ENCODE results near the gene AGBL3. TPM values are rescaled to one million over a fixed set of nuclear protein-coding genes. Genes with fewer than 3 reads are reported as not detected.

AGBL3 gene
- total RNA-seq, 2 donors from 2014 or later = 2.2 to 2.8 TPM

GRCh38 chr7:135151132-135151531 lies 164.8 kb downstream of the AGBL3 start:
- peak overlapping the region; percentile 85 to 99 for H3K27ac Mint-ChIP-seq
- H3K36me3 Mint-ChIP-seq = peaks cover 38% of the 10 kb centered on the region
- no peaks in the 10 kb centered on the region for H3K27me3 Mint-ChIP-seq
- no peak for ATAC-seq
- H3K4me3 Mint-ChIP-seq = peak overlapping the region; percentile 81
- H3K9me3 Mint-ChIP-seq = peaks cover 19% of the 10 kb centered on the region
- DNase-seq (ENCODE audit: low spot score) = no peak
- peaks cover 58 to 75% of the 10 kb centered on the region in 2 donors for H3K4me1 Mint-ChIP-seq (ENCODE audit: low read depth in 2 of 2)

DNA sequence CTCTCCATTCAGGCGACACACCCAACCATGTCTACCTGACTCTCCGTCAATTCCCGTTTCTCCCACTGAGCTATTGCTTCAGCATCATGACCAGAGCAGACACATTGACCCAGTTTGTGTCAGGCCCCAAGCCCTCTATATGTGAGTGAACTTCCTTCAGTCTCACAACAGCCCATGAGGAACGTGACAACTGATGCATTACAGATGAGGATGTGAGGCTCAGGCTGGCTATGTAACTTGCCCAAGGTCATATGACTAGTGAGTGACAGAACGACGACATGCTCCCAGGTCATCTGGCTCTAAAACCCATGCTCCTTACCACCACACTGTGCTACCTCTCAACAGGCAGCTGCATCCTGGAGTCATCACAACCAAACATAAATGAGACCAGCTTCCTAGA lies 165.2 kb downstream of the AGBL3 start:
- H3K36me3 Mint-ChIP-seq = peaks cover 43% of the 10 kb centered on the region
- ATAC-seq = no peak
- peaks cover 57 to 75% of the 10 kb centered on the region in 2 donors for H3K4me1 Mint-ChIP-seq (ENCODE audit: low read depth in 2 of 2)

DNA sequence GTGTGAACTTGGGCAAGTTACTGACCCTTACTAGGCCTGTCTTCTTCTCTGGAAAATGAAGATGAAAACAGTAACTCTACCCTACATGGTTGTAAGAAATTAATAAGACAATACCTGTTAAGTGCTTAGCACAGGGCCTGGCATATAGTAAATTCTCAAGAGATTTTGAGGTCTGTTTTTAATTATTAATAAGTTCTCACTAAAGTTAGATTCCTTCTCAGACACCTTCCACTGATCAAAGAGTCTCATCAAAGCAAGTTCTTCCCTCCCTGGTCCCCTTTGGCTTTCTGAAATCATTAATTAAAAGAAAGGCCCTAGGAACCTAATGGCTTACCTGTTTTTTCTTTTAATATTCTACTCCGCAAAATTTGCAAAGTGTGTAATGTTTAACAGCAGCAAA lies 166.1 kb downstream of the AGBL3 start:
- Mint-ChIP-seq H3K4me1 (ENCODE audit: low read depth in 2 of 2) (peaks cover 59 to 75% of the 10 kb centered on the region in 2 donors), H3K9me3 (peaks cover 29% of the 10 kb centered on the region), H3K4me3 (no peak overlapping the region), H3K27ac (no peak overlapping the region), H3K27me3 (no peaks in the 10 kb centered on the region), H3K36me3 (peaks cover 50% of the 10 kb centered on the region)
- ATAC-seq (no peak), DNase-seq (ENCODE audit: low spot score) (no peak)

More for the DNA sequence above, 165.2 kb downstream of the AGBL3 start:
- no peaks in the 10 kb centered on the region for H3K27me3 Mint-ChIP-seq
- peaks cover 23% of the 10 kb centered on the region for H3K9me3 Mint-ChIP-seq
- H3K27ac Mint-ChIP-seq = peak overlapping the region; percentile 85 to 99
- H3K4me3 Mint-ChIP-seq = peak overlapping the region; percentile 81
- DNase-seq (ENCODE audit: low spot score) = no peak

GRCh38 chr7:135154734-135155133 lies 168.4 kb downstream of the AGBL3 start:
- Mint-ChIP-seq H3K9me3 (peaks cover 32% of the 10 kb centered on the region), H3K27ac (no peak overlapping the region), H3K4me3 (no peak overlapping the region), H3K27me3 (no peaks in the 10 kb centered on the region), H3K36me3 (peaks cover 57% of the 10 kb centered on the region), H3K4me1 (ENCODE audit: low read depth in 2 of 2) (peaks cover 50 to 70% of the 10 kb centered on the region in 2 donors)
- DNase-seq (ENCODE audit: low spot score) (no peak), ATAC-seq (no peak)

DNA sequence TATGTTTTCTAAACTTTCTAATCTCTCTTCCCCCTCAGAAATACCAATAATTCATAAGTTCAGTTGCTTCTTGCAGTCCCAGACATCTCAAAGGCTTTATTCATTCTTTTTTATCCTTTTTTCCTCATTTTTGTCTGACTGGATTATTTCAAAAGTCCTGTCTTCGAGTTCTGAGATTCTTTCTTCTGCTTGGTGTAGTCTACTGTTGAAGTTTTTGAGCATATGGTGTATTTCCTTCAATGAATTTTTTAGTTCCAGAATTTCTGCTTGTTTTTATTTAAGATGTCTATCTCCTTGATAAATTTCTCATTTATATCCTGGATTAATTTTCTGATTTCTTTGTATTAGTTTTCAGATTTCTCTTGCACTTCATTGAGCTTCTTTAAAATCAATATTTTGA lies 170.0 kb downstream of the AGBL3 start:
- H3K27me3 Mint-ChIP-seq = no peaks in the 10 kb centered on the region
- peaks cover 32% of the 10 kb centered on the region for H3K9me3 Mint-ChIP-seq
- no peak overlapping the region for H3K27ac Mint-ChIP-seq
- DNase-seq (ENCODE audit: low spot score) (no peak), ATAC-seq (no peak)
- peaks cover 63% of the 10 kb centered on the region for H3K36me3 Mint-ChIP-seq
- H3K4me1 Mint-ChIP-seq (ENCODE audit: low read depth in 2 of 2) = peaks cover 56 to 72% of the 10 kb centered on the region in 2 donors
- no peak overlapping the region for H3K4me3 Mint-ChIP-seq

- no peak overlapping the region for H3K4me3 Mint-ChIP-seq
Observed at GRCh38 chr7:135158141-135158655, 171.9 kb downstream of the AGBL3 start.

DNA sequence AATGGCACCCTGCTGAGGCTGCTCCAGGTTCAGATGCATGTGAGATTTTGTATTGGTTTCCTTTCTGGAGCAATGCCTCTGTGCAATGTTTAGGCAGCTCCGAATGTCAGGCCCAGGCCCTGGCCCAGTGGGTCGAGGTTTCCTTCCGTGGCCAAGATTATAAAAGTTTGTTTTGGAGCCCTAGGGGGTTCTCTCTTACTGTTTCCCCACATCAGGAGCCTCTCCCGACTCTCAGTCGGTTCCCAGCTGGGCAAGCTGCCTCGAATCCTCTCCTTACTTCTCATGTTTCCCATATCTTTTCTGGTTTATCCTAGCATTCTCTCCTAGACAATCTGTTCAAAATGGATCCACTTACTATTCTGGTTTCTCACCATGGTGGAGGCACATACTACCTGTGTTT lies 172.6 kb downstream of the AGBL3 start:
- Mint-ChIP-seq H3K27ac (peak overlapping the region; percentile 79 to 95), H3K27me3 (no peaks in the 10 kb centered on the region), H3K4me3 (peak overlapping the region; percentile 50), H3K4me1 (ENCODE audit: low read depth in 2 of 2) (peaks cover 55 to 76% of the 10 kb centered on the region in 2 donors), H3K9me3 (peaks cover 28% of the 10 kb centered on the region), H3K36me3 (peaks cover 63% of the 10 kb centered on the region)
- ATAC-seq = no peak
- DNase-seq (ENCODE audit: low spot score) = no peak

More at GRCh38 chr7:135158141-135158655, 171.9 kb downstream of the AGBL3 start:
- peaks cover 31% of the 10 kb centered on the region for H3K9me3 Mint-ChIP-seq
- no peaks in the 10 kb centered on the region for H3K27me3 Mint-ChIP-seq
- H3K27ac Mint-ChIP-seq = peak overlapping the region in 1 of 2 donors; percentile 95
- ATAC-seq (no peak), DNase-seq (ENCODE audit: low spot score) (no peak)
- H3K4me1 Mint-ChIP-seq (ENCODE audit: low read depth in 2 of 2) = peaks cover 57 to 80% of the 10 kb centered on the region in 2 donors
- H3K36me3 Mint-ChIP-seq = peaks cover 68% of the 10 kb centered on the region

DNA sequence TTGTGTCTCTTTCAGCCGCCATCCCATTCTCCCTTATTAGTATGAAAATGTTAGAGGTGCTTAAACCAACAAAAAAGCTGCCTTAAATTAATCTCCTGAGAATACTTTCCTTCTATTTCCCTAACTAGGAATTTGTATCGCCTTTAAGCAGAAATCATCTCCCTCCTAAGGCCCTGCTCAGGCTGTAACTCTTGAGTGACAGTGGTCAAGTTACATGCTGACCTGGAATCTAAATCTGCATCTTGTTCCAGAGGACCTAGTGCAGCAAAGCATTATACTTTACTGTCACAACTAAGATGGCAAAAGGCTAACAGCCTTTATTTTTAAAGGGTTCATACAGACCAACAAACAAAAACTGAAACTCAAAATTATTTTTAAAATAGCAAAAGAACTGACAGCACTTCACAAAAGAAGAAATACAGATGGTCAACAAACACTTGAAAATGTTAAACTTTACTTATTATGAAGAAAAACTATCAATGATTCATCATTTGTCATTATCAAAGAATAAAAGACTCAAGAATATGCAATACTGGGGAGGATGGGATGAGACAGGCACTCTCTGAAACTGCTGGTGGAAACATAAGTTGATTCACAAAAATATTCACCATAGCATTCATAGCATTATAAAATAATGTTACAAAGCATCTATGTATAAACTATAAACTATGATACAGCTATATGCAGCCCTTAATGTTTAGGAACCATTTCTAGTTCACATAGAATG lies 173.2 kb downstream of the AGBL3 start:
- no peaks in the 10 kb centered on the region for H3K27me3 Mint-ChIP-seq
- ATAC-seq = no peak
- H3K4me1 Mint-ChIP-seq (ENCODE audit: low read depth in 2 of 2) = peaks cover 55 to 69% of the 10 kb centered on the region in 2 donors
- peaks cover 22% of the 10 kb centered on the region for H3K9me3 Mint-ChIP-seq
- H3K36me3 Mint-ChIP-seq = peaks cover 57% of the 10 kb centered on the region
- H3K4me3 Mint-ChIP-seq = peak overlapping the region; percentile 50
- DNase-seq (ENCODE audit: low spot score) = no peak
- H3K27ac Mint-ChIP-seq = peak overlapping the region; percentile 79 to 95

DNA sequence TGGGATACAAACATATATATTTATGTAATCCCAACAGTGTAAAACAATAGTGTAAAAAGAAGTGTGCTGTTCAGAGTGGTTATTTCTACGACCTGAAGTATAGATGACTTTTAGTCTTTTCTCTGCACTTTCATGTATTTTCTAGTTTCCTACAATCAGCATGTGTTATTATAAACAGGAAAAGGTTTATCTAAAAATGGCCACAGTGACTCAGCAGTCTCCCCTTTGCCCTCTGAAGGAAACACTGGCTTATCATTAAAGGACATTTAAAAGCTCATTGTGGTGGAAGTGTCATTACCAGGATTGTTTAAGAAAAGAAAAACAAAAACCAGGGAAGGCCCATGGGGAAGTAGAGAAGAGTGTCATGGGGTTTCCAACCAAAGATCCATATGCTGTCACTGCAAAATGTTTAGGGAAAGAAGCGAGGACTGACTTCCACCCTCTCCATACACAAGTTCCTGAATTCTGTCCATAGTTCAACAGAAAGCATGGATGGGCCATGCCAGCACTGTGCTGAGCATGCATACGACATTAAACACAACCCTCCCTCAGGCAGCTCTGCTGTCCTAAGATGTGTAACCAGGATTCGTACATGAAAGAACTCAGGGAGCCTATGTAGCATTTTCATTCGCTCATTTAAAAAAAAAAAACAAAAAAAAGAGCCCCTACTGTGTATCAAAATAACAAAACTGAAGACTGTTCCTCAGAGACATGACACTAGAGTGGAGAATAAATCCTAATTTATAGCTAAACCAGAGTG lies 174.0 kb downstream of the AGBL3 start:
- H3K4me3 Mint-ChIP-seq = peak overlapping the region; percentile 50
- peaks cover 49% of the 10 kb centered on the region for H3K36me3 Mint-ChIP-seq
- peak in 1 of 2 donors; percentile 52 for ATAC-seq
- no peaks in the 10 kb centered on the region for H3K27me3 Mint-ChIP-seq
- no peak for DNase-seq (ENCODE audit: low spot score)
- peaks cover 54 to 62% of the 10 kb centered on the region in 2 donors for H3K4me1 Mint-ChIP-seq (ENCODE audit: low read depth in 2 of 2)
- peaks cover 19% of the 10 kb centered on the region for H3K9me3 Mint-ChIP-seq
- H3K27ac Mint-ChIP-seq = peak overlapping the region; percentile 79 to 95

DNA sequence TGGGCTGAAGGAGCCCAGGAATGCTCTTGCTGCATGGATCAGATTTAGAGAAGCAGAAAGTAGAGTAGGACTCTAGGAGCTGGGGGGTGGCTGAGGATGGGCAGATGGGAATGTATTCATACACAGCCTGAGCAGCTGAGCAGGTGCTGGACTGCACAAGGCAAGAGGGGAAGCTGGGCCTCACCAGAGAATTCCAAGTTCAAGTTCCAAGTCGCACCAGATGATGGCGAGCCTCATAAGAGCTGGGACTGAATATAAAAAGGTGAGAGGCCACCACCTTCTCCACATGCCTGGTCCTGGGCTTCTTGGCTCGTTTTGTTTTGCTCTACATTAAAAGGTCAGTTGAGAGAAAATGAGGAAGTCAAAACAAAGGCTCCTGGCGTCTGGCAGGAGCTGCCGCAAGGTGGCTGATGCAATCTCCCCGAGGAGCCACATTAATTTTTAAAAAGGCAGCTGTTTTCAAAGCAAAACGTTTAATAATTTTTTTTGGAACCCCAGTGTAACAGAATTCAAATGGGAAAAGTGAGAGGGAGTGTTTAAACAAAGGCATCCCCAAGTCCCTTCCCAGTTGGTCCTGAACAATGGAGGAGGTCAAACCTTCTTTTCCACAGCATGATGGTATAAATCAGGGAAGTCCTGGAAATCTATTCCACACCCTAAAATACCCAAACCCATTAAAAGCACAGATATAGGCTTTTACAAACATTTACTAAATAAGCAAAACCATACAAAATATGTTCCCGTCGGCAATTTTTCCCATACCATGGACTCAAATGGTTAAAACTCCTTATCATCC lies 174.7 kb downstream of the AGBL3 start:
- Mint-ChIP-seq H3K36me3 (peaks cover 43% of the 10 kb centered on the region), H3K9me3 (peaks cover 17% of the 10 kb centered on the region), H3K27me3 (no peaks in the 10 kb centered on the region), H3K4me1 (ENCODE audit: low read depth in 2 of 2) (peaks cover 56 to 60% of the 10 kb centered on the region in 2 donors), H3K4me3 (peak overlapping the region; percentile 50), H3K27ac (peak overlapping the region; percentile 79 to 95)
- DNase-seq (ENCODE audit: low spot score) (no peak), ATAC-seq (no peak)

- Mint-ChIP-seq H3K4me3 (peak overlapping the region; percentile 21), H3K36me3 (peaks cover 37% of the 10 kb centered on the region), H3K9me3 (peaks cover 11% of the 10 kb centered on the region), H3K4me1 (ENCODE audit: low read depth in 2 of 2) (peaks cover 55 to 56% of the 10 kb centered on the region in 2 donors), H3K27ac (peak overlapping the region; percentile 79 to 95), H3K27me3 (no peaks in the 10 kb centered on the region)
- ATAC-seq = no peak
- no peak for DNase-seq (ENCODE audit: low spot score)
Observed at GRCh38 chr7:135161669-135162068, 175.4 kb downstream of the AGBL3 start.

DNA sequence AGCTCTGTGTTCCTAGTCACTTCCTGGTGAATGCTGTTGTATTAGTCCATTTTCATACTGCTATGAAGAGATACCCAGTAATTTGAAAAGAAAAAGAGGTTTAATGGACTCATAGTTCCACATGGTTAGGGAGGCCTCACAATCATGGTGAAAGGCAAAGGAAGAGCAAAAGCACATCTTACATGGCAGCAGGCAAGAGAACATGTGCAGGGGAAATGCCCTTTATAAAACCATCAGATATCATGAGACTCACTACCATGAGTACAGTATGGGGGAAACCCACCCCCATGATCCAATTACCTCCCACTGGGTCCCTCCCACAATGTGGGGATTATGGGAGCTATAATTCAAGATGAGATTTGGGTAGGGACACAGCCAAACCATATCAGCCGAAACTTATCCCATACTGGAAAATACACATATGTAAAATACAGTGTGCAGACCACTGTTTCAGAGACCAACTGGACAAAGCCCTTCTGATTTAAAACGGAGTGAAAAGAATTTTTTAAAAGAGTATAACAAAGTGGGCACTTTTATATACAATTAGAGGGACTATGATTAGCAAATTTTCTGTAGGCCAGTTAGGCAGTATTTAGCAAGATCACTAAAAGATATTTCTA lies 176.2 kb downstream of the AGBL3 start:
- no peak for ATAC-seq

More for the DNA sequence above, 176.2 kb downstream of the AGBL3 start:
- Mint-ChIP-seq H3K36me3 (peaks cover 30% of the 10 kb centered on the region), H3K9me3 (peaks cover 6% of the 10 kb centered on the region), H3K27me3 (no peaks in the 10 kb centered on the region), H3K4me3 (peak overlapping the region; percentile 21), H3K4me1 (ENCODE audit: low read depth in 2 of 2) (peaks cover 55 to 56% of the 10 kb centered on the region in 2 donors), H3K27ac (peak overlapping the region; percentile 79 to 95)
- DNase-seq (ENCODE audit: low spot score) = no peak

All from natural killer cell treated with Interleukin-12 subunit alpha and Interleukin-12 subunit beta and Interleukin-15 and Interleukin-18, amount 100 ng/mL, for 72 hours (primary cell).